CD4-positive, alpha-beta T cell treated with Interferon gamma for 1 hour (primary cell): Measurements from ENCODE around the gene CD81.
"Not testable (repeated sequence)": the region's sequence is repeated elsewhere in the genome, so short reads cannot be mapped to it uniquely, and the experiment has no call there.

Experiments
- DNase-seq: peaks from one replicate; pipeline ENCODE4 v3.0.0-alpha.2; 2020

The CD81 gene, protein sequence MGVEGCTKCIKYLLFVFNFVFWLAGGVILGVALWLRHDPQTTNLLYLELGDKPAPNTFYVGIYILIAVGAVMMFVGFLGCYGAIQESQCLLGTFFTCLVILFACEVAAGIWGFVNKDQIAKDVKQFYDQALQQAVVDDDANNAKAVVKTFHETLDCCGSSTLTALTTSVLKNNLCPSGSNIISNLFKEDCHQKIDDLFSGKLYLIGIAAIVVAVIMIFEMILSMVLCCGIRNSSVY

GRCh38 chr11:2376751-2377451, at the start of gene CD81:
Gene CD81, plus strand, starts transcription at chr11:2377310. Its CDS starts 240 bp downstream, at chr11:2377550.
- DNase-seq, result peak; percentile 49

- DNase-seq, result no peak
Measured at GRCh38 chr11:2328021-2328420, 49.1 kb upstream of the CD81 start.

GRCh38 chr11:2328656-2329354, 48.3 kb upstream of the CD81 start:
- DNase-seq, result no peak

DNA sequence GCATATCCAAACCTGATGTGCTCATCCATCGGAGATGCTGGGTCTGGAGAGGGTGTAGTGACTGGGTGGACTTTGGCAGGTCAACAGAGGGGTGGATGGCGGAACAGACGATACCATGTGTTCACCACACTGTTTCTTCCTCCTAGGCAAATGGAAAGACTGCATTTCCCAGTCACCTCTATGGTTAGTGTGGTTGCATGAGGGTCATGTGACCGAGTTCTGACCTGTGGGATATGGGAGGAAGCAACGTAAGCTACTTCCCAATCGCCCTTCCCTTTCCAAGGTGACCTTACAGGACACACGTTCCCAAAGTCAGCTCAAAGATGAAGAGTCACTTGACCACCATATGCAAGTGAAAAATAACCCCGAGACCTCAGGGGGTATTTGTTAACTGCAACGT, 47.6 kb upstream of the CD81 start:
- no peak for DNase-seq

DNA sequence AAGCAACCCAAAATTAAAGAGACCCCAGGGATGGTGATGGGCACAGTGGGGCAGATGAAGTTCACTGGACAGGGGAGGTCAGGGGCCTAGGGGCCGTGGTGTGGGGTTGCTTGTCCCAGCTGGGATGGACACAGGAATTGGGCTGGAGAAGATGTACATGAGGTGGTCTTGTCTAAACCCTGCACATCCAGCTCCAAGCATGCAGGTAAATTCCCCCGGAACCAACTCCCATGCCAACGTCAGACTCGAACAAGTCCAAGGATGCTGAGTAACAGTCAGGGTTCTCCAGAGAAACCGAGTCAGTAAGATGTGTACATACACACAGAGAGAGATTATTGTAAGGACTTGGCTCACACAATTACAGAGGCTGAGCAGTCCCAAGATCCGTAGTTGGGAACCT, 46.4 kb upstream of the CD81 start:
- DNase-seq, result no peak

GRCh38 chr11:2331404-2331803, 45.7 kb upstream of the CD81 start:
- DNase-seq, result no peak

GRCh38 chr11:2332569-2332968, 44.5 kb upstream of the CD81 start:
- DNase-seq, result not testable (repeated sequence)

- not testable (repeated sequence) for DNase-seq
Measured at GRCh38 chr11:2333486-2334205, 43.5 kb upstream of the CD81 start.

GRCh38 chr11:2335286-2335685, 41.8 kb upstream of the CD81 start:
- not testable (repeated sequence) for DNase-seq

GRCh38 chr11:2338760-2339159, 38.4 kb upstream of the CD81 start:
- DNase-seq, result not testable (repeated sequence)

DNA sequence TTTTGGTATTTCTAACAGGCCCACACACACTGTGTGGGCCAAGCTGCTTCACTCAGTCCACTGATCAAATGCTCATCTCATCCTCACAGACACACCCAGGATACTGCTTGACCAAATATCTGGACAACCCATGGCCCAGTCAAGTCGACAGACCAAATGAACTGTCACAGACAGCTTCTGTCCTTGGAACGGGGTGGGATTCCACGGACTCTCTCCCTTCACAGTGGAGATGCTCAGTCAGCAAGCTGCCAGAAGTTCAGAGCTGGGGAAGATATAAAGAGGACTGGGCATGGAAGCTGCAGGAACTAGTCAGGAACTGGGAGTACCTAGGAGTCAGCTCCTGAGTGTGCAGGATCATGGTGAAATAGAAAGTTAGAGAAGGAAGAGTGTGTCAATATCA, 34.6 kb upstream of the CD81 start:
- no peak for DNase-seq

GRCh38 chr11:2342981-2343380, 34.1 kb upstream of the CD81 start:
- no peak for DNase-seq

DNA sequence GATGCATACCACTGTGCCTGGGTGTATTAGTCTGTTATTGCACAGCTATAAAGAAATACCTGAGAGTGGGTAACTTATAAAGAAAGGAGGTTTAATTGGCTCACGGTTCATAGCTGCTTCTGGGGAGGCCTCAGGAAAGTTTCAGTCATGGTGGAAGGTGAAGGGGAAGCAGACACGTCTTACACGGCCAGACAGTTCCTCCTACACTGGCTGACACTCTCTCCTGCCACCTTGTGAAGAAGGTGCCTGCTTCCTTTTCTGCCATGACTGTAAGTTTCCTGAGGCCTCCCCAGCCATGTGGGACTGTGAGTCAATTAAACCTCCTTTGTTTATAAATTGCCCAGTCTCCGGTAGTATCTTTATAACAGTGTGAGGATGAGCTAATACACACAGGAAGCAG, 33.6 kb upstream of the CD81 start:
- DNase-seq, result no peak

DNA sequence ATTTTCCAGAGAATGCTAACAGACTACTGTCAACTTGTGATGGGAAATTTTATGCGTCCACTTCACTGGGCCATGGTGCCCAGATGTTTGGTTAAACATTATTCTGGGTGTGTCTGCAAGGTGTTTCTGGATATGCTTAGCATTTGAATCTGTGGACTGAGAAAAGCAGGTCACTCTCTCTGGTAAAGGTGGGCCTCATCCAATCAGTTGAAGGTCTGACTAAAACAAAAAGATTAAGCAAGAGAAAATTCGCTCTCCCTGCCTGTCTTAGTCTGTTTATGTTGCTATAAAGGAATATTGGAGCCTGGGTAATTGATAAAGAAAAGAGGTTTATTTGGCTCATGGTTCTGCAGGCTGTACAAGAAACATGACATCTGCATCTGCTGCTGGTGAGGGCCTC, 32.1 kb upstream of the CD81 start:
- no peak for DNase-seq

DNA sequence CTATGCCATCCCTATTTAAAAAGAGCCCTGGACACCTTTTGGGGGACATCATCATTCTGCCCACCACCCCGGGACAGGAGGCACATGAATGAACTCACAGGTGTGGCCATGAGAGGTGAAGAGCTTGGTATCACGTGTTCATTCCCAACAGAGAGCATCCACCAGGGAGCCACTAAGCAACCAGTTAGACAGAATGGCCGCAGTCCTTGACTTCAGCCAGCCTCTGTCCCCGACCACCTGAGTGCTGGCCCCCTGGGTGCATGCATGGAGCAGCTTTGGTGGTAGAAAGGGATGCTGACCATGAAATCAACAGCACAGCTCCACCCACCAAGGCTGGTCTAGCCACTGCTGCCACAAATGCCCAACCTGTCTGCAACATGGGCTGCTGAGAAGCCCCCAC, 31.1 kb upstream of the CD81 start:
- no peak for DNase-seq

GRCh38 chr11:2346586-2347307, 30.4 kb upstream of the CD81 start:
- no peak for DNase-seq

GRCh38 chr11:2347308-2347830, 29.7 kb upstream of the CD81 start:
- no peak for DNase-seq

DNA sequence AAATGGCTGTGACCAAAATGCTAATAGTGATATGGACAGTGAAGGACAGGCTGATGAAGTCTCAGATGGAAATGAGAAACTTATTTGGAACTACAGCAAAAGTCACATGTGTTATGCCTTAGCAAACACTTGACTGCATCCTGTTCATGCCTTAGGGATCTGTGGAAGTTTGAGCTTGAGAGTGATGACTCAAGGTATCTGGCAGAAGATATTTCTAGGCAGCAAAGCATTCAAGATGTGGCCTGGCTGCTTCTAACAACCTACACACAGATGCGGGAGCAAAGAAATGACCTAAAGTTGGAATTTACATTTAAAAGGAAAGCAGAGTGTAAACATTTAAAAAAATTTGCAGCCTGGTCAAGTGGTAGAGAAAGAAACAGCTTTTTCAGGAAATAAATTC, 28.1 kb upstream of the CD81 start:
- DNase-seq, result no peak

- no peak for DNase-seq
Measured at GRCh38 chr11:2351701-2352100, 25.4 kb upstream of the CD81 start.

GRCh38 chr11:2352420-2352819, 24.7 kb upstream of the CD81 start:
- no peak for DNase-seq

DNA sequence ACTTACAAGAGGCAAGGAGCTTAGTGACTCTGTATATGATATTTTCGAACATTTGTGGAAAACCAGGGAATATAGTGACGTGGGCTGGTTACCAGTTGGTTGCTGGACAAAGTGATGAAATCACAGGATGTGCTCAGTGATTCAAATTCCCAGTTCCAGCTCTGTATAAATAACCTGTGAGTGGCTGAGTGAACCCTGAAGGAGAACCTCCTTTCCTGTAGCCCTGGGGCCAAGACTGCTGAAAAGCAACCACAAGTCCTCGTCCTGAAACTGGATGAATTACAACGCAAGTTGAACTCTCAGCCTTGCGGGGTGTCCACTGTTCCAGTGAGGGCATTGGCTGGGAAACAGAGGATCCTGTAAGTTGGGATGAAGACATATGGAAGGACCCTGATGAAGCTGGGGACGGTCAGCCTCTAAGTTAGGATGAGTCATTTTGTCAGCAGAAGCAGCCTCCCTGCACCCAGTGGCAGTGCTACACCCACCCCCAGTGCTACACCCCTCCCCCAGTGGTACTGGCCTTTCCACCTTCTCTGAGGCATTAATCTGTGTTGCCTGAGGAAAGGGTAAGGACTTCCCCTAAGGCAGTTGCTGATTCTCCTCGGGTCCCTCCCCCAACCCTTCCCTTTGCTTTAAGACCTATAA, 22.0 kb upstream of the CD81 start:
- no peak for DNase-seq

DNA sequence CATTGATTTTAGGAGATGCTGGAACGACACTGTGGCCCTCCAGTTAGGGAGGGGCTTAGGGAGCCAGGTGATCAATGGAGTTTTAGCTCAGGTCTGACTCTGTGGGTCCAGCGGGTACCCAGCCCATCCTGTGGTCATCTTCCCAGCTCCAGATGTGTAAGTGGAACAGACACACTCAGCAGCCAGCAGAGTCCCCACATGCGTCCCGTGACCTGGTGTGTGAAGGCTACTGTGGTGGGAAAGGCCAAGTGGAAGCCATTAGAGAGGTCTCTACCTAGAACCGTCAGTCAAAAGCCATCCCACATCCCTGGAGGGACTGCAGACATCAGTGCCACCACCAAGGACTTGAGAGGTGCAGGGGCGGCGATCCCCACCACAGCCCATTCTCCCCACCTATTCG, 19.9 kb upstream of the CD81 start:
- no peak for DNase-seq
